Gastrocnemius medialis (tissue), 4 donors: ENCODE measurements around the gene CNR2. TPM values are rescaled to one million over a fixed set of nuclear protein-coding genes. Genes with fewer than 3 reads are reported as not detected.
"Not testable (repeated sequence)": the region's sequence is repeated elsewhere in the genome, so short reads cannot be mapped to it uniquely, and the experiment has no call there.

ENCODE experiments used
- ATAC-seq, 2 donors: fragments of 150-250 bp; one replicate each; pipeline ENCODE4 v1.9.1; 2016
- DNase-seq, 2 donors: peaks; one replicate each; pipeline ENCODE4 v3.0.0-alpha.2; 2019
- H3K27ac ChIP-seq, 4 donors: fragments of 200-600 bp; sonication (generic); 1 replicate in 1 of 4; 2 replicates in 3 of 4; pipeline ENCODE4 v1.5.1; 2016 to 2018; ENCODE audit warnings: mild to moderate bottlenecking in 2 of 4, moderate library complexity in 1 of 4
- H3K27me3 ChIP-seq, 3 donors: fragments of 200-600 bp; sonication (generic) in 2 of 3; 1 replicate in 1 of 3; 2 replicates in 2 of 3; pipeline versions ENCODE4 v1.5.1 to v1.6.0; 2016 to 2019; ENCODE audit warnings: mild to moderate bottlenecking in 1 of 3, moderate library complexity in 1 of 3
- H3K36me3 ChIP-seq, 2 donors: fragments of 200-600 bp; sonication (generic) in 1 of 2; one replicate each; pipeline ENCODE4 v1.5.1; 2017 to 2018
- H3K4me1 ChIP-seq, 2 donors: fragments of 200-600 bp; sonication (generic) in 1 of 2; one replicate each; pipeline ENCODE4 v1.5.1; 2016 to 2017; ENCODE audit warnings: mild to moderate bottlenecking in 2 of 2
- H3K4me3 ChIP-seq, 4 donors: fragments of 200-600 bp; sonication (generic) in 3 of 4; 1 replicate in 1 of 4; 2 replicates in 3 of 4; pipeline ENCODE4 v1.5.1; 2016 to 2019; ENCODE audit warnings: mild to moderate bottlenecking in 2 of 4
- H3K9me3 ChIP-seq, 3 donors: fragments of 200-600 bp; sonication (generic) in 2 of 3; 1 replicate in 1 of 3; 2 replicates in 2 of 3; pipeline ENCODE4 v1.5.1; 2016 to 2019
- CTCF ChIP-seq, 5 experiments: fragments of 450-650 bp in 3 of 5; fragments of 200-600 bp in 2 of 5; sonication (generic) in 2 of 5; IDR thresholded peaks in 4 of 5; conservative IDR thresholded peaks in 1 of 5; 1 replicate in 4 of 5; 2 replicates in 1 of 5; pipeline ENCODE4 v1.5.1; 2016 to 2019; ENCODE audit warnings: antibody characterized with exemption in 5 of 5, mild to moderate bottlenecking in 3 of 5, moderate library complexity in 3 of 5
- POLR2A ChIP-seq, 2 donors: fragments of 450-650 bp; IDR thresholded peaks; one replicate each; pipeline ENCODE4 v1.6.1; 2017; ENCODE audit warnings: antibody characterized with exemption in 2 of 2, mild to moderate bottlenecking in 2 of 2, moderate library complexity in 2 of 2
- in situ Hi-C, 4 donors: fragments of 200-750 bp; cut with MboI; loops; one replicate each; pipeline versions ENCODE4 v1.15.0 to v1.8.0; 2017; ENCODE audit warnings: low sequenced_read_pairs in 4 of 4
- intact Hi-C: fragments of 100-400 bp; cut with DNase I; formaldehyde crosslinking; loops from one replicate; pipeline ENCODE4 v1.15.1; 2023; ENCODE audit warnings: low total_unique reads
- total RNA-seq, 4 donors: library from RNA; depleted of rRNA; stranded (reverse); fragments of >200 nt; gene quantifications; one replicate each; pipeline versions ENCODE4 v1.1.0 to v1.2.3, GENCODE V29; 2016

The CNR2 gene
- total RNA-seq, 4 donors from 2014 or later = not detected

GRCh38 chr1:23837908-23838307, 75.3 kb downstream of the CNR2 start:
- Histone ChIP-seq H3K4me3 (peak overlapping the region in 3 of 4 donors; percentile 32 to 48 (median 34)), H3K27ac (peak overlapping the region in 1 of 4 donors; percentile 44), H3K27me3 (no peaks in the 10 kb centered on the region), H3K9me3 (no peaks in the 10 kb centered on the region), H3K36me3 (no peaks in the 10 kb centered on the region), H3K4me1 (peaks cover 3 to 6% of the 10 kb centered on the region in 2 donors)
- TF ChIP-seq CTCF (IDR thresholded peaks at IDR 0.05 in 4 of 5, conservative IDR thresholded peaks at IDR 0.05 in 1 of 5) (no peak), POLR2A (IDR thresholded peaks at IDR 0.05) (no peak)
- ATAC-seq = peak in 1 of 2 donors; percentile 24
- no peak for DNase-seq
- intact Hi-C loops (no loop called here), in situ Hi-C loops (no loop called here)

GRCh38 chr1:23836037-23836436, 77.1 kb downstream of the CNR2 start:
- H3K4me3 ChIP-seq = no peak overlapping the region
- H3K4me1 ChIP-seq = peaks cover 3 to 6% of the 10 kb centered on the region in 2 donors
- ATAC-seq = no peak
- no peak overlapping the region for H3K27ac ChIP-seq
- no peaks in the 10 kb centered on the region for H3K27me3 ChIP-seq
- no peak for TF ChIP-seq POLR2A (IDR thresholded peaks at IDR 0.05)
- no peak for TF ChIP-seq CTCF (IDR thresholded peaks at IDR 0.05 in 4 of 5, conservative IDR thresholded peaks at IDR 0.05 in 1 of 5)
- no peaks in the 10 kb centered on the region for H3K36me3 ChIP-seq
- intact Hi-C loops = no loop called here
- no peak for DNase-seq
- in situ Hi-C loops = no loop called here
- H3K9me3 ChIP-seq = no peaks in the 10 kb centered on the region

- H3K27me3 ChIP-seq, H3K36me3 ChIP-seq, H3K9me3 ChIP-seq, H3K27ac ChIP-seq, H3K4me3 ChIP-seq, H3K4me1 ChIP-seq, intact Hi-C loops, DNase-seq, ATAC-seq, in situ Hi-C loops: not testable (repeated sequence)
Measured at GRCh38 chr1:23834156-23834555, 79.0 kb downstream of the CNR2 start.

GRCh38 chr1:23827717-23828116, 85.4 kb downstream of the CNR2 start:
- DNase-seq (no peak), ATAC-seq (no peak)
- in situ Hi-C loops = no loop called here
- Histone ChIP-seq H3K36me3 (no peaks in the 10 kb centered on the region), H3K4me1 (peaks cover 12 to 15% of the 10 kb centered on the region in 2 donors), H3K4me3 (no peak overlapping the region), H3K27me3 (no peaks in the 10 kb centered on the region), H3K27ac (no peak overlapping the region), H3K9me3 (no peaks in the 10 kb centered on the region)
- intact Hi-C loops = loop anchor here (5.0 kb wide), 1 partner anchor 40 kb away; the partner anchor contains the start of gene FUCA1
- TF ChIP-seq CTCF (IDR thresholded peaks at IDR 0.05 in 4 of 5, conservative IDR thresholded peaks at IDR 0.05 in 1 of 5) (no peak), POLR2A (IDR thresholded peaks at IDR 0.05) (no peak)

GRCh38 chr1:23826590-23826989, 86.6 kb downstream of the CNR2 start:
- H3K36me3 ChIP-seq, DNase-seq, H3K27ac ChIP-seq, H3K4me3 ChIP-seq, H3K9me3 ChIP-seq, ATAC-seq, H3K27me3 ChIP-seq, in situ Hi-C loops: not testable (repeated sequence)
- peaks cover 12 to 15% of the 10 kb centered on the region in 2 donors for H3K4me1 ChIP-seq
- intact Hi-C loops = loop anchor here (5.0 kb wide), 1 partner anchor 41 kb away; the partner anchor contains the start of gene FUCA1
